Stimulated activated CD4-positive, alpha-beta T cell treated with anti-CD3 and anti-CD28 coated beads, Interleukin-4, amount 100 ng/mL, for 1 hour (primary cell): ENCODE measurements around the gene PAGR1.
"Not testable (repeated sequence)": the region's sequence is repeated elsewhere in the genome, so short reads cannot be mapped to it uniquely, and the experiment has no call there.

Source experiments
- DNase-seq: peaks from one replicate; pipeline ENCODE4 v3.0.0-alpha.2; 2020

The PAGR1 gene

DNA sequence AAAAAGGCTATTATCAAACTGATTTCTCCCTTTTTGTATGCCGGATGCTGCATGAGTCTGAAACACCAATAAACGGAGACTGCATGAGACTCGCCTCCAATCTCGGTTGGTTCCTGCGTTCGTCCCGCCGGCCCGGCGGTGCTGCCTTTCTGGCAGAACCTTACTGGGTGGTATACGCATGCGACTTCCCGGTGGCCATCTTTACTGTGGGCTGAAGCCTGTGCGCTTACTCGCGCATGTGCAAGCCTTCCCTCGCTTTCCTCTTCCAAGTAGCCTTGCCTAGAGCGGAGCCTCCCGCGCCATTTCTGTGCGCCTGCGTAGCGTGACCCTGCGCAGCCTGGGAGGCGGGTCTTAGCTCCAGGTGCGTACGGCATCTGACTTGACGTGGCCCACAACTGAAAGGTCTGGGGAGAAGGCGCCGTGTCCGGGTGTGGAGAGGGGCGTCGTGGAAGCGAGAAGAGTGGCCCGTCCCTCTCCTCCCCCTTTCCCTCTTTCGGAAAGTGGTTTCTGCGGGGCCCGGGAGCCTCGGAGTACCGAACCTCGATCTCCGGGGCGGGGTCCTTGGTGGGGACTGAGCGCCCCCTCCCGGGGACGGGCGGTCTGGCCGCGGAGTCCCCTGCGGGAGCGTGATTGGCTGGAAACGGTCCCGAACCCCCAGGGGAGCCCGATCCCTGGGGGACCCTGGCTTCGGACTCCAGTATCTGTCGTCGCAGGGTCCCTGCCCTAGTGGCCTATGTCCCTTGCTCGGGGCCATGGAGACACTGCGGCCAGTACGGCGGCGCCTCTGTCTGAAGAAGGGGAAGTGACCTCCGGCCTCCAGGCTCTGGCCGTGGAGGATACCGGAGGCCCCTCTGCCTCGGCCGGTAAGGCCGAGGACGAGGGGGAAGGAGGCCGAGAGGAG lies at the start of gene PAGR1:
Gene PAGR1, plus strand, starts transcription at position 360 of the 901 bp plus-strand sequence. Its CDS starts 374 bp downstream, at position 734.
- peak; percentile 96 for DNase-seq

DNA sequence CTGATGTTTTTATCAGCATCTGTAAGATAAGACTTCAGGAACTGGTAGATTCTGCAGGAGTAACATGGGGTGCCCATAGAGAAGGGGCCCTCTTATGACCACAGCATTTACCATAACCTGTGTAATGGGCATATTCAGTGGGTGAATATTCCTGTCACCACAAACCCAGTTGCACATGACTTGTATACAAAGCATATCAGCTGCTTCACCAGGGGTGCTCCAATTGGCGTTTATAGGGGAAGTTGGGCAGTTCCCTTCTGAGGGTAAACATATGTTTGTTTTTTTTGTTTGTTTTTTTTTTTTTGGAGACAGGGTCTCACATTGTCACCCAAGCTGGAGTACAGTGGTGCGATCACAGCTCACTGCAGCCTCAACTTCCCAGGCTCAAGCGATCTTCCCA lies 49.4 kb upstream of the PAGR1 start:
- no peak for DNase-seq

DNA sequence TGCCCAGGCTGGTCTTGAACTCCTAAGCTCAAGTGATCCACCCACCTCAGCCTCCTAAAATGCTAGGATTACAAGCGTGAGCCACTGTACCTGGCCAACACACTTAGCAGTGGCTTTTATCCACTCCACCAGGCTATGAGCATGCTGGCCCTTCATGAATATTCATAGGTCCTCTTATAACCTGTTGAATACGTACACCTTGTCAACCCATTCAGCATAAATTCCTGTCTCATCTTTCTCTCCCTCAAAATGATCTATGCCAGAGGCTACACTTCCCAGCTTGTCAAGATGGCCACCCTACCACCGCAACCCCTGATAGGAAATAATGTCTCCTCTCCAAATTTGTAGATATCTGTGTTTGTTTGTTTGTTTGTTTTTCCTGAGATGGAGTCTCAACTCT lies 48.9 kb upstream of the PAGR1 start:
- no peak for DNase-seq

DNA sequence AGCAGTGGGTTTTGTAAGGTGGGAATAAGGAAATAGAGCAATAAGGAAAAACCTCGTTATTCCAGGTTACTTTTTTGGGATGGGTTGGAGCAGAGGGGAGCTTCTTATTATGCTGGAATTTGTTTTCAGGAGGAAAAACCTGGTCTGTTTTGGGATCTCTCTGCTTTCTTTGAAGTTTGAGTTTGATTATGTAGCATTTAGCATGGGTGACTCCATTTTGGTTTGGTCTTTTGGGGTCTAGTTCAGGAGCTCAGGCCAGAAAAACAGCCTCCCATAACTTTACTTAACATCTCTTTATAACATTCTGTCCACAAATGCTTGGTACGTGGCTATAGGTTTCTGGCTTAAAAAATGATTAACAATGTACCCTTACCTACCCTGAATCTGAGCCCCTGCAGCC lies 46.4 kb upstream of the PAGR1 start:
- DNase-seq: no peak

DNA sequence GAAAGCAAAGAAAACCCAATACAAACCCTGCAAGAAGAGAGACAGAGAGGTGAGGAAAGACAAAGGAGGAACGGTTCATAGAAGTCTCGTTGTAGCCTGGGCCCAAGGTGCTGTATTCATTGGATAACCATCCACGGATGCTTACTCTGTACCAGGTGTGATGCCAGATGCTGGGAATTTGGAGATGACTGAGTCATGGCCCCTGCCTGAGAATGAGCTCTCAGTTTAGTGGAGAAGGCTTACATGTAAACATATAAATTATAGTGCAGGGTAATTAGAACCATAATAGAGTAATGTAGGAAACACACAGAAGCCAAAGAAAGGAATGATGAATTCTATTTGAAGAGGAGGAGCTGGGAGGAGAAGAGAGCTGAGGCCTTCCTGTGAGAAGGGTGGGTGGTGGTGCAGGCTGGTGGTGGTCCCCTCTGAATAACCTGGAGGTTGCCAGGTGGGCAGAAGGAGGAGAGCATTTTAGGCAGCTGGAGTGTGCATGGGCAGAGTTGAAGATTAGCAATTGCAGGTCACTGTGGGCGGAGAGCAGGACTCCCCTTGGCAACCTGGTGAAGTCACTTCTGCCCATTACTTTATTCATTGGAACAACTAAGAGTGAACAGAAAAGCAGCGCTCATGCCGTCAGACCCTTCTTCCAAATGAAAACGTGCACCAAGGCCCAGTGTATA lies 45.6 kb upstream of the PAGR1 start:
- no peak for DNase-seq

DNA sequence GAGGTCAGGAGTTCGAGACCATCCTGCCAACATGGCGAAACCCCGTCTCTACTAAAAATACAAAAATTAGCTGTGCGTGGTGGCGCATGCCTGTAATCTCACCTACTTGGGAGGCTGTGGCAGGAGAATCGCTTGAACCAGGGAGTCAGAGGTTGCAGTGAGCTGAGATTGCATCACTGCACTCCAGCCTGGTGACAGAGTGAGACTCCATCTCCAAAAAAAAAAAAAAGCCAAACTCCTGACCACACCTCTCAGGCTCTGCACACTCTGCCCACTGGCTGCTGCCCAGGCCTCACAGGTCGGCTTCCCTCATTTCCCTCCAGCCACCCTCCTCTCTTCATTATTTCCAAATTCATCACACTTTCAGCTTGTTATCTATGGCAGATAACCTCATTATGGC lies 43.6 kb upstream of the PAGR1 start:
- not testable (repeated sequence) for DNase-seq

DNA sequence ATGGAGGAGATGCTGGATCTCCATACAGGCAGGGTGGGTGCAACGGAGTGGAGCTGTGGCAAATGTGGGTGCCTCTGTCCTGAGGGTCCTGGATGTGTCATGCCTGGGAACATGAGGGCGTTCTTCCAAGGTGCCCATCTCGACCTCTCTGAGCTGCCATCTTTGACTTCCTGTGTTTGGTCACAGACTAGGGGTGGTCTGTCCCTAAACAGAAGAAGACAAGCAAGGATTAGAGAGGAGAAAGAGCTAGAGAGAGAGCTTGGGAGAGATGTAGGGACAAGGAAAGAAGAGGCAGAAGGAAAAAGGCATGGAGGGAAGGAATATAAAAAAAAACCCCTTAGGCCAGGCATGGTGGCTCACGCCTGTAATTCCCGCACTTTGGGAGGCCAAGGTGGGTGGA lies 41.2 kb upstream of the PAGR1 start:
- no peak for DNase-seq

DNA sequence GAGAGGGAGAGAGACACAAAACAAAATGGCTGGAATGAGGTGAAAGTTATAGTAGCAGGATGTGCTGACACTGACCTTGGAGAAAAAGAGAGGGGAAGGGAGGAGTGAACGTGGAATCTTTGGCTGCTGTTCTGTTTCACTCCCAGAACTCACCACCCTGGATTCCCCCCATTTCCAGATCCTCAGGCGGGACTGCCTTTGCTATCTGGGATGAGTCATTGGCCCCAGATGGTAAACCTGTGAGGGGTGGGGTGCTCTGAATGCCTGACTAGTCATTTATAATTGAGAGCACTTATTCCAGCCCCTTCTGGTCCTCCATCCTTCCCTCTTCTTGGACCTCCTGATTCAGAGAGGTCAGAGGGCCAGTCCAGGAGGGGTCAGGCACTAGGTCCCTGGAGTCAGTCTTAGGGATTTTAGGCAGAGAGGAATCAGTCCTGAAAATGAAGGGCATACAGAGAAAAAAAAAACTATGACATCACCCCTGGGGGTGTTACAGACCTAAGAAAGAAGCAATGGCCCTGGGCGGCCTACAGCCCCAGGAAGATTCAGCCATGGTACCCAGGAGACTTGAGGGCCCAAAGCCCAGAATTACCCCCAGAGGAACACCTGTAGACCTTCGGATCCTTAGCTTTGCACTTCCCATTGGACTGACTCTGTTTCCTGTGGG lies 40.1 kb upstream of the PAGR1 start:
- DNase-seq: no peak

DNA sequence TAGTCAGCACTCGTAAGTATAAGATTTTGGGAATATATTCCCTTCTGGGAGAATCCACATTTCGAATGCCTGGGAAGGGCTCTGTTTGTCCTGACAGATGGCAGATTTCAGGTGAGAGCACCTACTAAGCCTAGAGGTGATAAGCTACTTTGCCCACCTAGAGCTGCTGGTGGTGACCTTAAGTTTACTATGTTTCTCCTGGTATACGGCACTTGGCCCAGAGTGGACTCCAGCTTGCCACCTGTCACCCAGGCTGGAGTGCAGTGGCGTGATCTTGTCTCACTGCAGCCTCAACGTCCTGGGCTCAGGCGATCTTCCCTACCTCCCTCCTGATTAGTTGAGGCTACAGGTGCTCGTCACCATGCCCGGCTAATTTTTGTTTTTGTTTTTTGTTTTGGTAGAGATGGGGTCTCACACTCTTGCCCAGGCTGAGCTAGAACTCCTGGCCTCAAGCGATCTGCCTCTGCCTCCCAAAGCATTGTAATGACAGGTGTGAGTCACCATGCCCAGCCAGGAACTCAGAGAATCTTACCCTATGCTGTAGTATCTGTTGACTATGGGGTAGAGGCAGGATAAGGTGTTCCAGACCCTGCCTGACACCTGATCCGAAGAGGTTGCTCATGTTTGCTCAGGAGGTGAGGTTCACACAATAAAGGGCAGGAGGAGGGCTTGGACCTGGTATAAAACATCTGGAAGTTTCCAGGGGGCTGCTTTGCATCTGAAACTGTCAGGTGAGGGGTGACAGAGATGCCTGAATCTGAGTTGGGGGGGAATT lies 38.2 kb upstream of the PAGR1 start, which contains the start of gene ZG16:
Gene ZG16, plus strand, starts transcription at position 681 of the 775 bp plus-strand sequence. CDS start 1,011 bp downstream, outside the sequence.
- no peak for DNase-seq

DNA sequence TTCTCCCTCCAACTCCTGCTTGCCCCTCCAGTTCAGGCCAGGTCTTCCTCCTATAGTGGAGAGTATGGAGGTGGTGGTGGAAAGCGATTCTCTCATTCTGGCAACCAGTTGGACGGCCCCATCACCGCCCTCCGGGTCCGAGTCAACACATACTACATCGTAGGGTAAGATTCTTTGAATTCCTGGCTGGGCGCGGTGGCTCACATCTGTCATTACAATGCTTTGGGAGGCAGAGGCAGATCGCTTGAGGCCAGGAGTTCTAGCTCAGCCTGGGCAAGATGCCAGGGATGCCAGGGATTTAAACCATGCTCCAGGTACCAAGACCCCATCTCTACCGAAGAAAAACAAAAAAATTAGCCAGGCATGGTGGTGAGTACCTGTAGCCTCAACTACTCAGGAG lies 36.5 kb upstream of the PAGR1 start:
- DNase-seq: no peak

DNA sequence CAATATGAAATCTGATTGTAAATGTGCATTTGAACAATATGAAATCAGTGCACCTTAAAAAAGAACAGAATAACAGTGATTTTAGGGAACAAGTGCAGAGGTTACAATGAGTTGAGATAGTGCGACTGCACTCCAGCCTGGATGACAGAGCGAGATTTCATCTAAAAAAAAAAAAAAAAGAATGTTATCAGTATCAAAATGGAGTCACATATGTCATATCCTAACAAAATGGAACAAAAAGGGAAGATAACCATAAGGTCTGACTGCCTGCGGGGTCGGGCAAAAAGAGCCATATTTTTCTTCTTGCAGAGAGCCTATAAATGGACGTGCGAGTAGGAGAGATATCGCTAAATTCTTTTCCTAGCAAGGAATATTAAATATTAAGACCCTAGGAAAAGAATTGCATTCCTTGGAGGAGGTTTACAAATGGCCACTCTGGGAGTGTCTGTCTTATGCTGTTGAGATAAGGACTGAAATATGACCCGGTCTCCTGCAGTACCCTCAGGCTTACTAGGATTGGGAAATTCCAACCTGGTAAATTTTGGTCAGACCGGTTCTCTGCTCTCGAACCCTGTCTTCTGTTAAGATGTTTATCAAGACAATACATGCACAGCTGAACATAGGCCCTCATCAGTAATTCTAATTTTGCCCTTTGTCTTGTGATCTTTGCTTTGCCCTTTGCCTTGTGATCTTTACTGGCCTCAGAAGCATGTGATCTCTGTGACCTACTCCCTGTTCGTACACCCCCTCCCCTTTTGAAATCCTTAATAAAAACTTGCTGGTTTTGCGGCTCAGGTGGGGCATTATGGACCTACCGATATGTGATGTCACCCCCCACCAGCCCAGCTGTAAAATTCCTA lies 32.6 kb upstream of the PAGR1 start:
- not testable (repeated sequence) for DNase-seq

DNA sequence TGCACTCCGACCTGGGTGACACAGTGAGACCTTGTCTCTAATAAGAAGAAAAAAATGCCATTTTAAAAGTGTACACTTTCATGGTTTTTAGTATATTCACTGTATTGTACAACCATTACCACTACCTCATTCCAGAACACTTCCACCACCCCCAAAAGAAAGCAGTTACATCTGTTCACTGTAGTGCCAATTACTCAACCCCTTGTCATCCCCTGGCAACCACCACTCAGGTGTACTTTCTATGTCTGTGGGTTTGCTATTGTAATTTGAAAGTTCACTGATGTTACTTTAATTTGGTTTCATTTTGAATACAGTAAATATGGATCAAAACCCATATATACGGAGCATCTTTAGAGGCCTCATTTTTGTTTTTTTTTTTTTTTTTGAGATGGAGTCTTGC lies 31.8 kb upstream of the PAGR1 start:
- DNase-seq: peak; percentile 25

DNA sequence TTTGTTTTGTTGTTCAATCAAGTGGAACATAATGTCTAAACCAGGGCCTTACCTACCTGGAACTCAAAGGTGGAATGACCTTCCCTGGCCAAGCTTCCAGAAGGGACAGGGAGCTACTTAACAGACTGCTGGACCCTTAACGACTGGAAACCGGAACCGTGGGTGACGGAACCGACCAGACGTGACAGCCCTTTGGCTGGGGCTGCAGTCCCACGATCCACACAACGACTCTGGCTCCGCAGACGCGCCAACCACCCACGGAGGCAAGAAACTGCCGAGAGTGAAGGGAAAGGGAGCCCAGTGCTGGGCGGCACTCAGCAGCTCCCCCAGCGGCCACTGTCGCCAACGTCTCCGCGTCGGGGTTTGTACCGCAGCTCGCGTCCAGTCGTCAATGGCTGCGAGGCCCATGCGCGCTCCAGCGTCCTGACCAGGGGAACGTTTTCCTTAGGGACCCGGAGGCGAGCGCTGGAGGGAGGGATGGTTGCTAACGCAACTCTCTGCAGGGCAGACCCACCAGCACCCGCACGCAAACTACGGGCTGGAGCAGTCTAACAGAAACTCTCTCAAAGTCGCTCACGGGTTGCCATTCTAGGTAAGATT lies 31.0 kb upstream of the PAGR1 start:
- DNase-seq: peak; percentile 75

DNA sequence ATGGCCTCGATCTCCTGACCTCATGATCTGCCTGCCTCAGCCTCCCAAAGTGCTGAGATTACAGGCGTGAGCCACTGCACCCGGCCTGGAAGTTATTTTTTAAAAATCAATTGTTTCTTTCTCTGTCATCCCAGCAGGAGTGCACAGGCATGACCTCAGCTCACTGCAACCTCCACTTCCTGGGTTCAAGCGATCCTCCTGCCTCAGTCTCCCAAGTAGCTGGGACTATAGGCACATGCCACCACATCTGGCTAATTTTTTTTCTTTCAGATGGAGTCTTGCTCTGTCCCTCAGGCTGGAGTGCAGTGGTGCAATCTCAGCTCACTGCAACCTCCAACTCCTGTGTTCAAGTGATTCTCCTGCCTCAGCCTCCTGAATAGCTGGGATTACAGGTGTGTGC lies 28.8 kb upstream of the PAGR1 start:
- DNase-seq: not testable (repeated sequence)

DNA sequence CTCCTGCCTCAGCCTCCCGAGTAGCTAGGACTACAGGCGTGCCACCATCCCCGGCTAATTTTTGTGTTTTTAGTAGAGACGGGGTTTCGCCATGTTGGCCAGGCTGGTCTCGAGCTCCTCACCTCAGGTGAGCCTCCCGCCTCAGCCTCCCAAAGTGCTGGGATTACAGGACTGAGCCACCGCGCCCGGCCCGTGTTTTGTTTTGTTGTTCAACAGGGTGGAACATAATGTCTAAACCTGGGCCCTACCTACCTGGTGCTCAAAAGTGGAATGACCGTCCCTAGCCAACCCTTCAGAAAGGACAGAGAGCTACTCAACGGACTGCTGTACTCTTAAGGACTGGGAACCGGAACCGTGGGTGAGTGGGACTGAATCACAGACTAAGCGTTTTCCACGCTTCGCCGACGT lies 26.2 kb upstream of the PAGR1 start:
- DNase-seq: no peak

DNA sequence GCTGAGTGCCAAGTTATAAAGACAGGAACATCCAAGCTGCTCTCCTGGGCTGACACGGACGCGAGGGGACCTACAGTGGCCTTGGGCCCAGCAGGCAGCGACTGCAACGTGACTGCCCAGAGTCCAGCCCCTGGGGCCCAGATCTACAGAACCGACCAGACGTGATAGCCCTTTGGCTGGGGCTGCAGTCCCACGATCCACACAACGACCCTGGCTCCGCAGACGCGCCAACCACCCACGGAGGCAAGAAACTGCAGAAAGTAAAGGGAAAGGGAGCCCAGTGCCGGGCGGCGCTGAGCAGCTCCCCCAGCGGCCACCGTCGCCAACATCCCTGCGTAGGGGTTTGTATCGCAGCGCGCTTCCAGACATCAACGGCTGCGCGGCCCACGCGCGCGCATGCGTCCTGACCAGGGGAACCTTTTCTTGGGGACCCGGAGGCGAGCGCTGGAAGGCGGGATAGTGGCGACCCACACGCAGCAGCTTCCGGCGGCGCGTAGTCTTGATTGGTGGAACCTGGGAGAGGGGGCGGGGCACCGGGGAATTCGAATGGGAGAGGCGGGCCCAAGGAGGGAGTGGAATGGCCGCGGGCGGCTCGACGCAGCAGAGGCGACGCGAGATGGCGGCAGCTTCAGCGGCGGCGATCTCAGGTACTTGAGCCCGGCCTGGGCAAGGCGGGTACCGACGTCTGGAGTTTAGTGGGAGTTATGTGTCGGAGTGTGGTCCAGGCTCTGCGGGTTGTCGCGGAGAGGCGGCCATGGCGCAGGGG lies 25.6 kb upstream of the PAGR1 start, which contains the start of gene KIF22:
Gene KIF22, plus strand, starts transcription at position 569 of the 766 bp plus-strand sequence. Its CDS starts 9 bp downstream, at position 578.
- DNase-seq: peak; percentile 100

DNA sequence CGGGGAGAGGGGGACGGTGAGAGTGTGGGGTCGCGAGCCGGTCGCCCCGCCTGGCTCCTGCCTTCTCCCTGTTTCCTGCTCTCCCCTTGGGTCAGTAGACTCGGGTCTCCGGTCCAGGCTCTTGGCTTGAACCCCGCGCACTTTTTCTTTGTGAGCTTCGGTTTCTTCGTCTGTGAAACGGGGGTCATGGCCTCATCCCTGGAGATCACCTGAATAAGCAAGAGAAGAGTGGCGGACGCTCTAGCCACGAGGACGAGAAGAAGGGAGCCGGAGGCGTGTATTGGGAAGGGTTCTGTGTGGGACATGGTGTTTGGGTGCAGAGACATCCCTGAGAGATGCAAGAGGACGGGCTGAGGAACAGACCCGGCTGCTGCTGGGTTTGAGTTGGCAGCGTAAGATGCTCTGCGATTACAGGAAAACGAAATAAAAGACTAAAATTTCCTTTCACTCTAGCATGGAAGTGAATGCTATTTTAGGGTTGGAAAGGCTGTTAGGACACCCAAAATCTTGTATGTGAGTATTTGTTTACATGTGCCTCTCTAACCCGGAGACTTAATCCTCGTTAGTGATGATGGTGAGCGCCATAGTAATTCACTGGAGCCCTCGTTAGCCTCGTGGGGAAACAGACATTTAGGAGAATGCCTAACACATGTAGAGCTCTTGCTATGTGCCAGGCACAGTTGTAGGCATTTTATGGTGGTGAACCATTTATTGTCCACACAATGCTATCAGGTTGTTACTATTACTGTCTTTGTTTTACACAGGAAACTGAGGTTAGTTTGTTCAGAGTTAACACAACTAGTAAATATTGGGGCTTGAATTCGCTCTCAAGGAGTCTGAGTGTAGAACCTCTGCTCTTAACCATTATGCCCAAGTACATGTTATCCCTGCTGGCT lies 24.8 kb upstream of the PAGR1 start:
- DNase-seq: no peak

DNA sequence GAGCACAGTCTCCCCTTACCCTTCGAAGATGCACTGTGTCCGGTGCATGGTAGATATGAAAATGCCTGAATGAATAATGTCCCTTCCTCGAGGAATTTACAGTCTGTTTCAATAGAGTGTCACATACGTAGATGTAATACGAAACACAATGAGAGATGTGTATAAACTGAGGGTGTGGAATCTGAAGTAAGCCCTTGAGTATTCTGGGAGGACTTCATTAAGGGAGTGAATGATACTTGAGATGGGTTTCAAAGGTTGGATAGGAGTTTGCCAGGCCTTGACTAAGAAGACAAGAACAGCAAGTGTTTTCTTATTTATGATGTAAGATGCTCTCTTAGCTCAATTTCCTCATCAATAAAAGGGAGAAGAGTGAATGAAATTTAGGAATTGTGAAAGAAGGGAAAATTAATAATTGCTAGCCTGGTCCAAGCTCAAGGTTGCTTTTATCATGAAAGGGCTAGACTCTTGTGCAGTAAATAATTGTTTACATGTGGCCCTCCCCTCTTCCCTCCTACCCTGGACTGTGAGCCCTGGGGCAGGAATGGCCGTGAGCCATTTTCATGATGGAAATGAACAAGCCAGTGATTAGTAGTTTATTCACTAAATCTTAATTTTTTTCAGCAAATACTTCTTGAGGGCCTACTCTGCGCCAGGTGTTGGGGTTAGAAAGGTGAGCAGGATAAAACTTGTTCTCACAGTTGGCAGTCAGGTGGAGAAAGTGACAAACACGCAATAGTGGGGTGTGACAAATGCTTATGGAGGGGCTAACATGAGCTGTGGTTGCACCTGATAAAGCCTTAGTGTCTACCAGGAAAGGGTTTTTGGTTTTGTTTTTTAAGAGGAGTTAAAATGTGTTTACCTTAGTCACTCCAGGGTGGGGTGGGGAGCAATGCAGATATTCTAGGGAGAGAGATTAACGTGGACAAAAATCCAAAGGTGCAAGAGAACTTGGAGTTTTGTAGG lies 23.8 kb upstream of the PAGR1 start:
- DNase-seq: no peak
